H1 (cell line): ENCODE data around the gene DSP. TPM values are rescaled to one million over a fixed set of nuclear protein-coding genes. Genes with fewer than 3 reads are reported as not detected.

Experiments
- CTCF ChIA-PET: fragments of 300-600 bp; sonication (Branson Sonifier 250); formaldehyde crosslinking; loops from one replicate; lab custom pipeline; 2021; ENCODE audit not compliant: partially characterized antibody; lab: Charles Lee
- POLR2A ChIA-PET: fragments of 300-600 bp; sonication (Branson Sonifier 250); formaldehyde crosslinking; loops from one replicate; lab custom pipeline; 2021; ENCODE audit warnings: inconsistent platforms; ENCODE audit not compliant: partially characterized antibody; lab: Charles Lee
- DNase-seq, 2 experiments: peaks; one replicate each; pipeline versions ENCODE4 v3.0.0 to v3.0.0-alpha.2; 2010 to 2022; ENCODE audit warnings: low spot score in 2 of 2, low read depth in 1 of 2, mixed read lengths in 1 of 2
- FAIRE-seq: peaks from 2 replicates; lab custom pipeline; 2011; peaks lifted over from hg19 to GRCh38; lab: Jason Lieb, UNC
- H2AFZ ChIP-seq: 2 replicates; pipeline ENCODE4 v1.8.1; 2012; ENCODE audit warnings: low read length, inconsistent platforms
- H2AK5ac ChIP-seq: 2 replicates; pipeline ENCODE4 v1.6.1; 2013; ENCODE audit warnings: low read depth, low read length
- H2BK120ac ChIP-seq: replicated peaks from 2 replicates; pipeline ENCODE3; 2013; ENCODE audit warnings: low read depth, low read length, inconsistent platforms
- H2BK12ac ChIP-seq: 2 replicates; pipeline ENCODE4 v1.6.1; 2013; ENCODE audit warnings: low read depth, low read length
- H2BK15ac ChIP-seq: 2 replicates; pipeline ENCODE4 v1.6.1; 2013; ENCODE audit warnings: low read length
- H2BK20ac ChIP-seq: 2 replicates; pipeline ENCODE4 v1.6.1; 2013; ENCODE audit warnings: low read length
- H2BK5ac ChIP-seq: 2 replicates; pipeline ENCODE4 v1.6.1; 2013; ENCODE audit warnings: low read depth, low read length
- H3K14ac ChIP-seq: 2 replicates; pipeline ENCODE4 v1.6.1; 2013; ENCODE audit warnings: inconsistent platforms; ENCODE audit not compliant: insufficient read length
- H3K18ac ChIP-seq: 2 replicates; pipeline ENCODE4 v1.6.1; 2013; ENCODE audit warnings: low read length; ENCODE audit errors: extremely low read depth
- H3K23ac ChIP-seq: 2 replicates; pipeline ENCODE4 v1.6.1; 2013; ENCODE audit warnings: inconsistent platforms; ENCODE audit not compliant: insufficient read length
- H3K23me2 ChIP-seq: 2 replicates; pipeline ENCODE4 v1.6.1; 2013; ENCODE audit warnings: low read depth, low read length
- H3K27ac ChIP-seq: 2 replicates; pipeline ENCODE4 v1.6.1; 2011; ENCODE audit warnings: low read depth, low read length, inconsistent platforms
- H3K27me3 ChIP-seq, 4 experiments: replicated peaks in 1 of 4; 1 replicate in 1 of 4; 2 replicates in 3 of 4; pipeline versions ENCODE4 v1.6.1 to v1.8.1; 2011 to 2013; ENCODE audit warnings: low read length in 3 of 4, mild to moderate bottlenecking in 3 of 4, inconsistent platforms in 2 of 4, mixed read lengths in 2 of 4, moderate library complexity in 1 of 4; ENCODE audit not compliant: control insufficient read depth in 3 of 4, insufficient read depth in 3 of 4; ENCODE audit errors: extremely low read depth in 1 of 4
- H3K36me3 ChIP-seq, 4 experiments: 2 replicates each; pipeline versions ENCODE4 v1.6.1 to v1.8.1; 2011 to 2013; ENCODE audit warnings: mild to moderate bottlenecking in 4 of 4, low read length in 3 of 4, moderate library complexity in 2 of 4, control low read depth in 1 of 4, inconsistent platforms in 1 of 4; ENCODE audit not compliant: insufficient read depth in 4 of 4, control insufficient read depth in 2 of 4
- H3K4ac ChIP-seq: replicated peaks from 2 replicates; pipeline ENCODE3; 2013; ENCODE audit warnings: low read length, low read depth, mixed read lengths, inconsistent platforms; ENCODE audit not compliant: insufficient read length
- H3K4me1 ChIP-seq, 4 experiments: replicated peaks in 1 of 4; 1 replicate in 1 of 4; 2 replicates in 3 of 4; pipeline versions ENCODE4 v1.6.1 to v1.8.1; 2011 to 2013; ENCODE audit warnings: low read length in 3 of 4, inconsistent platforms in 2 of 4, mixed read lengths in 1 of 4; ENCODE audit not compliant: insufficient read depth in 4 of 4, control insufficient read depth in 3 of 4
- H3K4me2 ChIP-seq, 2 experiments: 2 replicates each; pipeline versions ENCODE4 v1.6.1 to v1.8.1; 2011 to 2013; ENCODE audit warnings: low read depth in 2 of 2, low read length in 2 of 2, control low read depth in 1 of 2, inconsistent platforms in 1 of 2, mild to moderate bottlenecking in 1 of 2; ENCODE audit not compliant: insufficient read depth in 1 of 2
- H3K4me3 ChIP-seq, 4 experiments: fragments of 200-600, 300-600 bp in 1 of 4; sonication (generic), shearing (Covaris generic), sonication (Bioruptor Twin) in 1 of 4; 2 replicates each; pipeline versions ENCODE4 v1.5.1 to v1.8.1; 2011 to 2016; ENCODE audit warnings: low read length in 4 of 4, low read depth in 3 of 4, control low read depth in 2 of 4, inconsistent platforms in 2 of 4, mild to moderate bottlenecking in 2 of 4, mixed read lengths in 1 of 4, moderate library complexity in 1 of 4; ENCODE audit not compliant: insufficient read depth in 2 of 4; ENCODE audit errors: extremely low read depth in 1 of 4
- H3K56ac ChIP-seq: replicated peaks from 2 replicates; pipeline ENCODE3; 2013; ENCODE audit warnings: low read depth, mild to moderate bottlenecking, mixed read lengths, low read length, inconsistent platforms; ENCODE audit not compliant: insufficient read length
- H3K79me1 ChIP-seq: 2 replicates; pipeline ENCODE4 v1.6.1; 2013; ENCODE audit warnings: low read depth, low read length, control low read depth
- H3K79me2 ChIP-seq, 2 experiments: 2 replicates each; pipeline versions ENCODE4 v1.6.1 to v1.8.1; 2012 to 2013; ENCODE audit warnings: low read length in 2 of 2, mild to moderate bottlenecking in 2 of 2, inconsistent platforms in 1 of 2; ENCODE audit not compliant: insufficient read depth in 2 of 2, control insufficient read depth in 1 of 2
- H3K9ac ChIP-seq, 4 experiments: replicated peaks in 1 of 4; 1 replicate in 1 of 4; 2 replicates in 3 of 4; pipeline versions ENCODE4 v1.6.1 to v1.8.1; 2011 to 2013; ENCODE audit warnings: low read depth in 3 of 4, low read length in 3 of 4, control low read depth in 2 of 4, mild to moderate bottlenecking in 2 of 4, moderate library complexity in 2 of 4, inconsistent platforms in 1 of 4; ENCODE audit errors: extremely low read depth in 1 of 4
- H3K9me3 ChIP-seq, 2 experiments: 2 replicates each; pipeline versions ENCODE4 v1.6.1 to v1.8.1; 2012 to 2013; ENCODE audit warnings: mild to moderate bottlenecking in 2 of 2, moderate library complexity in 2 of 2, control low read depth in 1 of 2, inconsistent platforms in 1 of 2, low read depth in 1 of 2, low read length in 1 of 2, mixed read lengths in 1 of 2; ENCODE audit not compliant: insufficient read depth in 2 of 2
- H4K20me1 ChIP-seq, 2 experiments: replicated peaks in 1 of 2; 2 replicates each; pipeline versions ENCODE3 to v1.8.1; 2011 to 2013; ENCODE audit warnings: inconsistent platforms in 2 of 2, low read length in 2 of 2, mild to moderate bottlenecking in 1 of 2; ENCODE audit not compliant: insufficient read depth in 2 of 2, control insufficient read depth in 1 of 2
- H4K5ac ChIP-seq: 2 replicates; pipeline ENCODE4 v1.6.1; 2013; ENCODE audit warnings: low read length, low read depth, mixed read lengths, inconsistent platforms; ENCODE audit not compliant: insufficient read length
- H4K8ac ChIP-seq: 2 replicates; pipeline ENCODE4 v1.8.0; 2013; ENCODE audit warnings: mild to moderate bottlenecking, moderate library complexity, low read length, inconsistent platforms; ENCODE audit not compliant: insufficient read depth; ENCODE audit errors: extremely low read depth
- H4K91ac ChIP-seq: replicated peaks from 2 replicates; pipeline ENCODE3; 2013; ENCODE audit warnings: low read length, mixed read lengths, inconsistent platforms; ENCODE audit not compliant: insufficient read length
- KDM1A ChIP-seq: fragments of 200-600, 300-600 bp; sonication (generic); IDR thresholded peaks from 2 replicates; pipeline ENCODE4 v1.7.1; 2016; ENCODE audit warnings: mild to moderate bottlenecking, low read length, borderline replicate concordance
- SUZ12 ChIP-seq: fragments of 200-600 bp; sonication (generic); IDR thresholded peaks from 2 replicates; pipeline ENCODE4 v1.6.1; 2012; ENCODE audit warnings: mild to moderate bottlenecking, inconsistent platforms, low read length, moderate library complexity, mixed read lengths
- TAF1 ChIP-seq: IDR thresholded peaks from 2 replicates; pipeline ENCODE4 v1.6.1; 2011; ENCODE audit warnings: mild to moderate bottlenecking, low read depth, low read length
- ZNF274 ChIP-seq: IDR thresholded peaks from 2 replicates; pipeline ENCODE4 v1.7.0; 2012; ENCODE audit warnings: low read length, borderline replicate concordance; ENCODE audit errors: extremely low read depth
- WGBS, 2 experiments: shearing (Covaris generic) in 1 of 2; methylation state at CpG; one replicate each; pipeline versions ENCODE4 v1.1.6 to v1.1.7; 2013 to 2015; ENCODE audit warnings: low lambda C conversion rate in 2 of 2, mixed read lengths in 2 of 2, inconsistent platforms in 1 of 2, low coverage in 1 of 2, missing lambda C conversion rate in 1 of 2; ENCODE audit not compliant: insufficient replicate concordance in 2 of 2, insufficient coverage in 1 of 2, insufficient read length in 1 of 2; ENCODE audit errors: extremely low coverage in 1 of 2, missing lambda C conversion rate in 1 of 2; 5-methylcytosine and 5-hydroxymethylcytosine counted together
- polyA plus RNA-seq, 7 experiments: library from polyadenylated mRNA; depleted of rRNA in 3 of 7; stranded (reverse) in 5 of 7; unstranded in 2 of 7; fragments of >200 nt in 5 of 7; fragments of 200-250 nt in 2 of 7; gene quantifications; 1 replicate in 5 of 7; 2 replicates in 1 of 7; 4 replicates in 1 of 7; pipeline versions ENCODE4 v1.2.1 to v1.2.3, GENCODE V29; 2011 to 2013; ENCODE audit warnings: missing spikeins in 2 of 7, mixed read lengths in 2 of 7
- total RNA-seq: library from RNA; stranded (reverse); fragmentation: NEBNext Ultra II Directional; extraction: Animal tissue kit (Norgen Biotek cat#: 25700); gene quantifications from 2 replicates; pipeline ENCODE4 v1.2.1, GENCODE V29; 2021

The DSP gene
- total and polyA plus RNA-seq, 2 of the 8 experiments (the other 6 are each of a cell fraction or from before 2014, with no cell fraction given), result 14.3 to 48.5 TPM

DNA sequence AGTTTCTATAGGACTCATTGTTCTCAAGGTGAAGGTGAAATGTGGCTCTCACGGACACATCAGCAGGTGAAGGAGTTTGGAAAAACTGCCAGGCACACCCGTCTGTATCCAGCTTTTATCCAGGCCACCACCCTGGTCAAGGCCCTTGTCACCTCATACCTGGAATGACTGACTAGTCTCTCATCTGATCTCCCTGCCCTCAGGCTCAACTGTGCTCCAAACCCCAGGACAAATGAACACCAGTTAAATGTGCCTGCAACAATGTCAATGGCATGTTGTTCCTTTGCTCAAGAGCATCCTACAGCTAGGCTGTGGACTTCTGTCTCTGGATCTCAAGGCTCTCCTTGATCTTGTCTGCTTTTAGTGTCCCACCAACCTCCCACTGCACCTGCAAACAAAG is 47.6 kb upstream of the DSP start:
- Histone ChIP-seq H2BK15ac (no peak overlapping the region), H2BK5ac (no peak overlapping the region), H3K4me3 (no peak overlapping the region), H3K56ac (no peak overlapping the region), H3K4ac (no peak overlapping the region), H3K79me2 (no peaks in the 10 kb centered on the region), H3K4me2 (no peak overlapping the region), H4K8ac (no peak overlapping the region), H3K9ac (no peak overlapping the region), H3K79me1 (no peaks in the 10 kb centered on the region), H3K14ac (no peak overlapping the region), H4K20me1 (no peaks in the 10 kb centered on the region), H3K27me3 (no peaks in the 10 kb centered on the region; a peak in 2 of 7 replicates), H3K36me3 (no peaks in the 10 kb centered on the region), H2BK120ac (no peak overlapping the region), H3K27ac (no peak overlapping the region), H3K9me3 (no peaks in the 10 kb centered on the region; a peak in 1 of 4 replicates), H4K91ac (no peak overlapping the region), H2BK20ac (no peak overlapping the region), H3K23me2 (no peaks in the 10 kb centered on the region), H2AFZ (no peak overlapping the region), H3K23ac (no peak overlapping the region), H2BK12ac (no peak overlapping the region), H3K4me1 (no peaks in the 10 kb centered on the region; a peak in 1 of 7 replicates), H4K5ac (no peak overlapping the region), H3K18ac (no peak overlapping the region), H2AK5ac (no peak overlapping the region)
- DNase-seq (no peak), FAIRE-seq (no peak)
- 91% methylated on average over 2 of the region's 2 CpGs; no CpG with 5 or more reads in 1 of the 2 experiments for WGBS, 2 experiments
- ChIA-PET CTCF (interaction anchor here (0.7 to 1.5 kb wide), 2 partner anchors 30 to 68 kb away, joined by 3 read pairs; no protein-coding TSS in a partner anchor), POLR2A (no interaction called here)
- no peak for TF ChIP-seq SUZ12
- TF ChIP-seq TAF1, result no peak
- no peak for TF ChIP-seq KDM1A
- TF ChIP-seq ZNF274, result no peak
